Astrocyte (in vitro differentiated cells and primary cell): ENCODE data around the gene NCR3LG1.

Experiments
- EZH2 ChIP-seq: IDR thresholded peaks from 2 replicates; pipeline ENCODE4 v1.6.1; 2012; ENCODE audit warnings: mild to moderate bottlenecking, low read length, inconsistent platforms; ENCODE audit not compliant: insufficient read depth
- TF ChIP-seq, protein P1 (sequence below): IDR thresholded peaks from 2 replicates; pipeline ENCODE4 v1.5.1; 2011; ENCODE audit warnings: low read depth, mild to moderate bottlenecking, inconsistent platforms, low read length, moderate library complexity; ENCODE audit not compliant: insufficient read depth

- TF ChIP-seq, protein P1, sequence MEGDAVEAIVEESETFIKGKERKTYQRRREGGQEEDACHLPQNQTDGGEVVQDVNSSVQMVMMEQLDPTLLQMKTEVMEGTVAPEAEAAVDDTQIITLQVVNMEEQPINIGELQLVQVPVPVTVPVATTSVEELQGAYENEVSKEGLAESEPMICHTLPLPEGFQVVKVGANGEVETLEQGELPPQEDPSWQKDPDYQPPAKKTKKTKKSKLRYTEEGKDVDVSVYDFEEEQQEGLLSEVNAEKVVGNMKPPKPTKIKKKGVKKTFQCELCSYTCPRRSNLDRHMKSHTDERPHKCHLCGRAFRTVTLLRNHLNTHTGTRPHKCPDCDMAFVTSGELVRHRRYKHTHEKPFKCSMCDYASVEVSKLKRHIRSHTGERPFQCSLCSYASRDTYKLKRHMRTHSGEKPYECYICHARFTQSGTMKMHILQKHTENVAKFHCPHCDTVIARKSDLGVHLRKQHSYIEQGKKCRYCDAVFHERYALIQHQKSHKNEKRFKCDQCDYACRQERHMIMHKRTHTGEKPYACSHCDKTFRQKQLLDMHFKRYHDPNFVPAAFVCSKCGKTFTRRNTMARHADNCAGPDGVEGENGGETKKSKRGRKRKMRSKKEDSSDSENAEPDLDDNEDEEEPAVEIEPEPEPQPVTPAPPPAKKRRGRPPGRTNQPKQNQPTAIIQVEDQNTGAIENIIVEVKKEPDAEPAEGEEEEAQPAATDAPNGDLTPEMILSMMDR = no peak
- no peak for TF ChIP-seq EZH2
Measured at GRCh38 chr11:17397311-17398002, 45.9 kb downstream of the NCR3LG1 start.
